Measurements from ENCODE around the gene ZFYVE28.

Gene ZFYVE28

GRCh38 chr4:2399216-2399615, 19.2 kb downstream of the ZFYVE28 start:
- TF ChIP-seq CTCF (IDR thresholded peaks at IDR 0.05), result no peak

GRCh38 chr4:2397596-2398379, 20.7 kb downstream of the ZFYVE28 start:
- no peak for TF ChIP-seq CTCF (IDR thresholded peaks at IDR 0.05)

- no peak for TF ChIP-seq CTCF (IDR thresholded peaks at IDR 0.05)
Measured at GRCh38 chr4:2396781-2397368, 21.6 kb downstream of the ZFYVE28 start.

GRCh38 chr4:2395584-2395983, 22.9 kb downstream of the ZFYVE28 start:
- TF ChIP-seq CTCF (IDR thresholded peaks at IDR 0.05), result no peak

GRCh38 chr4:2395038-2395437, 23.4 kb downstream of the ZFYVE28 start:
- TF ChIP-seq CTCF (IDR thresholded peaks at IDR 0.05), result no peak

GRCh38 chr4:2394528-2394927, 23.9 kb downstream of the ZFYVE28 start:
- no peak for TF ChIP-seq CTCF (IDR thresholded peaks at IDR 0.05)

- no peak for TF ChIP-seq CTCF (IDR thresholded peaks at IDR 0.05)
Measured at GRCh38 chr4:2393353-2394270, 24.8 kb downstream of the ZFYVE28 start.

All from LNCAP (cell line).